Measurements from ENCODE around the gene ENO1.

- TF ChIP-seq POLR2A (IDR thresholded peaks at IDR 0.05) (no peak), CTCF (IDR thresholded peaks at IDR 0.05) (no peak)
Observed at GRCh38 chr1:8913457-8913856, 35.0 kb upstream of the ENO1 start.
